Measurements from ENCODE around the gene SLC39A7.

Gene SLC39A7

GRCh38 chr6:33207552-33208090 lies 7.0 kb downstream of the SLC39A7 start:
- H3K4me1 ChIP-seq (ENCODE audit: insufficient read depth, low read length), result peaks cover 49% of the 10 kb centered on the region
- peak overlapping the region; percentile 88 for H3K4me2 ChIP-seq (ENCODE audit: insufficient read depth, low read length)
- peaks cover 7% of the 10 kb centered on the region for H4K20me1 ChIP-seq (ENCODE audit: insufficient read depth, low read length)
- peaks cover 5% of the 10 kb centered on the region for H3K27me3 ChIP-seq (ENCODE audit: insufficient read depth, low read length, poor library complexity)
- H3K9me3 ChIP-seq (ENCODE audit: insufficient read depth, low read length, severe bottlenecking), result no peaks in the 10 kb centered on the region
- H3K79me2 ChIP-seq (ENCODE audit: insufficient read depth, low read length), result peaks cover 18% of the 10 kb centered on the region
- no peak for ATAC-seq (ENCODE audit: insufficient read depth, low read depth)
- TF ChIP-seq EZH2 (IDR thresholded peaks at IDR 0.05; ENCODE audit: borderline replicate concordance, low read depth, low read length, severe bottlenecking), result no peak
- TF ChIP-seq, protein P1, sequence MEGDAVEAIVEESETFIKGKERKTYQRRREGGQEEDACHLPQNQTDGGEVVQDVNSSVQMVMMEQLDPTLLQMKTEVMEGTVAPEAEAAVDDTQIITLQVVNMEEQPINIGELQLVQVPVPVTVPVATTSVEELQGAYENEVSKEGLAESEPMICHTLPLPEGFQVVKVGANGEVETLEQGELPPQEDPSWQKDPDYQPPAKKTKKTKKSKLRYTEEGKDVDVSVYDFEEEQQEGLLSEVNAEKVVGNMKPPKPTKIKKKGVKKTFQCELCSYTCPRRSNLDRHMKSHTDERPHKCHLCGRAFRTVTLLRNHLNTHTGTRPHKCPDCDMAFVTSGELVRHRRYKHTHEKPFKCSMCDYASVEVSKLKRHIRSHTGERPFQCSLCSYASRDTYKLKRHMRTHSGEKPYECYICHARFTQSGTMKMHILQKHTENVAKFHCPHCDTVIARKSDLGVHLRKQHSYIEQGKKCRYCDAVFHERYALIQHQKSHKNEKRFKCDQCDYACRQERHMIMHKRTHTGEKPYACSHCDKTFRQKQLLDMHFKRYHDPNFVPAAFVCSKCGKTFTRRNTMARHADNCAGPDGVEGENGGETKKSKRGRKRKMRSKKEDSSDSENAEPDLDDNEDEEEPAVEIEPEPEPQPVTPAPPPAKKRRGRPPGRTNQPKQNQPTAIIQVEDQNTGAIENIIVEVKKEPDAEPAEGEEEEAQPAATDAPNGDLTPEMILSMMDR (IDR thresholded peaks at IDR 0.05; ENCODE audit: borderline replicate concordance, extremely low read depth, low read length, poor library complexity, severe bottlenecking), result no peak
- peak overlapping the region; percentile 81 for H3K27ac ChIP-seq (ENCODE audit: low read length)
- H3K9ac ChIP-seq (ENCODE audit: low read depth, low read length), result peak overlapping the region; percentile 94
- H3K4me3 ChIP-seq (ENCODE audit: low read depth in 1 of 2, low read length in 2 of 2), result peak overlapping the region; percentile 76
- DNase-seq, result no peak
- H2AFZ ChIP-seq (ENCODE audit: low read depth, low read length), result peak overlapping the region; percentile 88
- peaks cover 28% of the 10 kb centered on the region for H3K36me3 ChIP-seq (ENCODE audit: insufficient read depth, low read length)

DNA sequence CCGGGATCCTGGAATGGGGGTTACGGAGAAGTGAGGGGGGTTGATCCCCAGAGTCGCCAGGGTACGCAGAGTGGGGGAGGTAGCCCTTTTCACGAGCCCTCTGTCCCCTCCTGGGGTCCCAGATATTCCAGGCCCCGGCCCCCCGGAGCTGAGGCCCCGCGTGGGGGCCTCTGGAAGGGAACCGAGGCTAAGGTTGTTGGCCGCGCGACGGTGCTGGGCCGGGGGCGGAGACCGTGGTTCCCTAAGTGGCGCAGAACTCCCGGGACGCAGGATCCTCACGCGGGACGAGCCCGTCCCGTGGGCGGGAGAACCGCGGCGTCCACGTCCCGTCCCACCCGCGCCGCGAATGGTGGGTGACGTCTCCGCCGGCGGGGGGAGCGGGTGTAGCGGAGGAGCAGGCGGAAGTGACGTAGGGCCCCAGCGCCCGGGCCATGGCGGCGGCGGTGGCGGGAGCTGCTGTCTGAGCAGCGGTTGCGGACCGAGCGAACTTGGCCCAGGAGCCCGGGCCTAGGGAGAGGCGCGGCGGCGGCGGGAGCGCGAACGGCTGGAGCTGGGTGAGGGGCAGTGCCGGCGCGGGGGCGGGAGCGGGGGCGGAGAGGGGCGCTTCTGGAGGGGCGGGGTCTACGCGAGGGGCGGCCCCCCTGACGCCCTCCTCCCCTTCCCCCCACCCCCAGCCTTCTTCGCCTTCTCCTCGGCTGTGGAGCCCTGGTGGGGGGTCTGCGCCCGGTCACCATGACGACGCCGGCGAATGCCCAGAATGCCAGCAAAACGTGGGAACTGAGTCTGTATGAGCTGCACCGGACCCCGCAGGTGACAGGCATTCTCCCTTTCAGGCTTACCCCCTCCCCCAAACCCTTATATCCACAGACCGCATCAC lies 7.7 kb downstream of the SLC39A7 start, which contains the start of gene RING1:
TSS of gene RING1 (plus strand) at position 410 of the 877 bp plus-strand sequence. CDS start at position 733, 323 bp downstream.
- ATAC-seq (ENCODE audit: insufficient read depth, low read depth), result peak; percentile 63

GRCh38 chr6:33209856-33210255 lies 9.2 kb downstream of the SLC39A7 start:
- Histone ChIP-seq H3K4me3 (ENCODE audit: low read depth in 1 of 2, low read length in 2 of 2) (no peak overlapping the region), H3K4me2 (ENCODE audit: insufficient read depth, low read length) (no peak overlapping the region), H2AFZ (ENCODE audit: low read depth, low read length) (no peak overlapping the region), H3K36me3 (ENCODE audit: insufficient read depth, low read length) (peaks cover 13% of the 10 kb centered on the region), H4K20me1 (ENCODE audit: insufficient read depth, low read length) (peaks cover 10% of the 10 kb centered on the region; the same call in 1 of the 2 replicates), H3K27ac (ENCODE audit: low read length) (no peak overlapping the region), H3K9ac (ENCODE audit: low read depth, low read length) (no peak overlapping the region), H3K4me1 (ENCODE audit: insufficient read depth, low read length) (peaks cover 42% of the 10 kb centered on the region), H3K79me2 (ENCODE audit: insufficient read depth, low read length) (peaks cover 13% of the 10 kb centered on the region; the same call in 1 of the 2 replicates), H3K9me3 (ENCODE audit: insufficient read depth, low read length, severe bottlenecking) (no peaks in the 10 kb centered on the region), H3K27me3 (ENCODE audit: insufficient read depth, low read length, poor library complexity) (peaks cover 27% of the 10 kb centered on the region)
- no peak for ATAC-seq (ENCODE audit: insufficient read depth, low read depth)
- no peak for DNase-seq
- no peak for TF ChIP-seq EZH2 (IDR thresholded peaks at IDR 0.05; ENCODE audit: borderline replicate concordance, low read depth, low read length, severe bottlenecking)

More for the DNA sequence above, 7.7 kb downstream of the SLC39A7 start, which contains the start of gene RING1:
- Histone ChIP-seq H4K20me1 (ENCODE audit: insufficient read depth, low read length) (peaks cover 7% of the 10 kb centered on the region), H3K4me3 (ENCODE audit: low read depth in 1 of 2, low read length in 2 of 2) (peak within 1 kb of the TSS; percentile 76), H3K4me2 (ENCODE audit: insufficient read depth, low read length) (peak within 1 kb of the TSS; percentile 88), H3K9ac (ENCODE audit: low read depth, low read length) (peak within 1 kb of the TSS; percentile 94), H3K27ac (ENCODE audit: low read length) (peak within 1 kb of the TSS; percentile 81), H3K4me1 (ENCODE audit: insufficient read depth, low read length) (peaks cover 49% of the 10 kb centered on the region), H3K36me3 (ENCODE audit: insufficient read depth, low read length) (peaks cover 21% of the 10 kb centered on the region), H2AFZ (ENCODE audit: low read depth, low read length) (peak within 1 kb of the TSS; percentile 88), H3K9me3 (ENCODE audit: insufficient read depth, low read length, severe bottlenecking) (no peaks in the 10 kb centered on the region), H3K79me2 (ENCODE audit: insufficient read depth, low read length) (peaks cover 17% of the 10 kb centered on the region), H3K27me3 (ENCODE audit: insufficient read depth, low read length, poor library complexity) (peaks cover 12% of the 10 kb centered on the region)
- peak; percentile 85 for DNase-seq
- TF ChIP-seq EZH2 (IDR thresholded peaks at IDR 0.05; ENCODE audit: borderline replicate concordance, low read depth, low read length, severe bottlenecking), result no peak
- TF ChIP-seq, protein P1 (IDR thresholded peaks at IDR 0.05; ENCODE audit: borderline replicate concordance, extremely low read depth, low read length, poor library complexity, severe bottlenecking), result no peak

GRCh38 chr6:33211136-33211535 lies 10.5 kb downstream of the SLC39A7 start:
- Histone ChIP-seq H3K9ac (ENCODE audit: low read depth, low read length) (no peak overlapping the region), H3K4me2 (ENCODE audit: insufficient read depth, low read length) (no peak overlapping the region), H3K79me2 (ENCODE audit: insufficient read depth, low read length) (peaks cover 13% of the 10 kb centered on the region; the same call in 1 of the 2 replicates), H3K27ac (ENCODE audit: low read length) (no peak overlapping the region), H3K4me3 (ENCODE audit: low read depth in 1 of 2, low read length in 2 of 2) (no peak overlapping the region), H3K27me3 (ENCODE audit: insufficient read depth, low read length, poor library complexity) (peaks cover 35% of the 10 kb centered on the region), H3K36me3 (ENCODE audit: insufficient read depth, low read length) (peaks cover 13% of the 10 kb centered on the region), H4K20me1 (ENCODE audit: insufficient read depth, low read length) (peaks cover 10% of the 10 kb centered on the region; the same call in 1 of the 2 replicates), H3K9me3 (ENCODE audit: insufficient read depth, low read length, severe bottlenecking) (no peaks in the 10 kb centered on the region), H3K4me1 (ENCODE audit: insufficient read depth, low read length) (peaks cover 33% of the 10 kb centered on the region), H2AFZ (ENCODE audit: low read depth, low read length) (no peak overlapping the region)
- TF ChIP-seq, protein P1 (IDR thresholded peaks at IDR 0.05; ENCODE audit: borderline replicate concordance, extremely low read depth, low read length, poor library complexity, severe bottlenecking), result no peak
- no peak for TF ChIP-seq EZH2 (IDR thresholded peaks at IDR 0.05; ENCODE audit: borderline replicate concordance, low read depth, low read length, severe bottlenecking)
- no peak for ATAC-seq (ENCODE audit: insufficient read depth, low read depth)
- no peak for DNase-seq

Data from DND-41 (cell line).